GM18861 (cell line): Measurements from ENCODE around the gene AMBP.

Experiments used
- ATAC-seq: cut with Tn5 transposase; IDR thresholded peaks from one replicate; pipeline ENCODE4 v1.9.1; 2021; ENCODE audit not compliant: unreplicated experiment

The AMBP gene

GRCh38 chr9:114033397-114034103, 44.5 kb downstream of the AMBP start:
- no peak for ATAC-seq

- no peak for ATAC-seq
These were observed 45.9 kb downstream of the AMBP start for GRCh38 chr9:114031948-114032840.

GRCh38 chr9:114031037-114031630, 47.0 kb downstream of the AMBP start:
- no peak for ATAC-seq

- no peak for ATAC-seq
These were observed 47.7 kb downstream of the AMBP start for GRCh38 chr9:114030364-114030763.

- no peak for ATAC-seq
These were observed 48.6 kb downstream of the AMBP start for GRCh38 chr9:114029311-114030170.

GRCh38 chr9:114028646-114029045, 49.5 kb downstream of the AMBP start:
- ATAC-seq, result no peak

- no peak for ATAC-seq
These were observed 50.1 kb downstream of the AMBP start for GRCh38 chr9:114027863-114028465.

GRCh38 chr9:114027159-114027862, 50.8 kb downstream of the AMBP start:
- ATAC-seq, result no peak

- ATAC-seq, result no peak
These were observed 51.8 kb downstream of the AMBP start for GRCh38 chr9:114026335-114026734.

- ATAC-seq, result no peak
These were observed 52.3 kb downstream of the AMBP start for GRCh38 chr9:114025760-114026159.

GRCh38 chr9:114025196-114025753, 52.8 kb downstream of the AMBP start:
- ATAC-seq, result no peak

- no peak for ATAC-seq
These were observed 54.1 kb downstream of the AMBP start for GRCh38 chr9:114023961-114024360.

GRCh38 chr9:114021578-114021977, 56.5 kb downstream of the AMBP start:
- ATAC-seq, result no peak

GRCh38 chr9:114017741-114018715, 60.1 kb downstream of the AMBP start:
- ATAC-seq, result no peak

- ATAC-seq, result no peak
These were observed 61.3 kb downstream of the AMBP start for GRCh38 chr9:114016629-114017423.

GRCh38 chr9:114016101-114016500, 62.0 kb downstream of the AMBP start:
- ATAC-seq, result no peak

GRCh38 chr9:114015607-114016006, 62.5 kb downstream of the AMBP start:
- ATAC-seq, result no peak

GRCh38 chr9:114014044-114014443, 64.1 kb downstream of the AMBP start:
- ATAC-seq, result no peak
